Measurements from ENCODE around the gene SGPP1.

SGPP1 gene

DNA sequence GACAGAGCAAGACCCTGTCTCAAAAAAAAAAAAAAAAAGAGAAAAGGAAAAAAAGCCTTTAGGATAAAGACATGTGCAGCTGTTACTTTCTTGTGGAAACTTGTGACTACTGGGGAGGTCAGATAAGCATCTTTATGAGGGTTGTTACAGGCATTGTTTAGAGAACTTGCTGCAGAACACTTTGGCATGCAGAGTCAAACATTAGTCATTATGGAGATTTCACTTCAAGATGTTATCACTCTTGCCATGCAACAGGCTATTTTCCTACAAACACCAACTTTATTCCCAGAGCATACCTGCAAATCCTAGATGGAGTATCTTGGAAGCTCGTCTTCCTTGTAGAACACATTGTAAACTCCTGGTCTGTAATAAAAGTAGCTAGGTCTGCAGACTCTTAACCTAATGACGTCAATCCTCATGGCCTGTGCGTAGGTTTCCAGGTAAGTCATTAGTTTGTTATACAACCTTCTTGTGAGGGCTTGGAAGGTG, 49.9 kb downstream of the SGPP1 start (continued):
- TF ChIP-seq, protein P1, sequence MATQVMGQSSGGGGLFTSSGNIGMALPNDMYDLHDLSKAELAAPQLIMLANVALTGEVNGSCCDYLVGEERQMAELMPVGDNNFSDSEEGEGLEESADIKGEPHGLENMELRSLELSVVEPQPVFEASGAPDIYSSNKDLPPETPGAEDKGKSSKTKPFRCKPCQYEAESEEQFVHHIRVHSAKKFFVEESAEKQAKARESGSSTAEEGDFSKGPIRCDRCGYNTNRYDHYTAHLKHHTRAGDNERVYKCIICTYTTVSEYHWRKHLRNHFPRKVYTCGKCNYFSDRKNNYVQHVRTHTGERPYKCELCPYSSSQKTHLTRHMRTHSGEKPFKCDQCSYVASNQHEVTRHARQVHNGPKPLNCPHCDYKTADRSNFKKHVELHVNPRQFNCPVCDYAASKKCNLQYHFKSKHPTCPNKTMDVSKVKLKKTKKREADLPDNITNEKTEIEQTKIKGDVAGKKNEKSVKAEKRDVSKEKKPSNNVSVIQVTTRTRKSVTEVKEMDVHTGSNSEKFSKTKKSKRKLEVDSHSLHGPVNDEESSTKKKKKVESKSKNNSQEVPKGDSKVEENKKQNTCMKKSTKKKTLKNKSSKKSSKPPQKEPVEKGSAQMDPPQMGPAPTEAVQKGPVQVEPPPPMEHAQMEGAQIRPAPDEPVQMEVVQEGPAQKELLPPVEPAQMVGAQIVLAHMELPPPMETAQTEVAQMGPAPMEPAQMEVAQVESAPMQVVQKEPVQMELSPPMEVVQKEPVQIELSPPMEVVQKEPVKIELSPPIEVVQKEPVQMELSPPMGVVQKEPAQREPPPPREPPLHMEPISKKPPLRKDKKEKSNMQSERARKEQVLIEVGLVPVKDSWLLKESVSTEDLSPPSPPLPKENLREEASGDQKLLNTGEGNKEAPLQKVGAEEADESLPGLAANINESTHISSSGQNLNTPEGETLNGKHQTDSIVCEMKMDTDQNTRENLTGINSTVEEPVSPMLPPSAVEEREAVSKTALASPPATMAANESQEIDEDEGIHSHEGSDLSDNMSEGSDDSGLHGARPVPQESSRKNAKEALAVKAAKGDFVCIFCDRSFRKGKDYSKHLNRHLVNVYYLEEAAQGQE (tag by site-specific recombination; IDR thresholded peaks at IDR 0.05): peak; percentile 23; the same call in 1 of the 2 replicates
- TF ChIP-seq HOXC10 (CRISPR knock-in tag; IDR thresholded peaks at IDR 0.05) (no peak), SCRT2 (tag by site-specific recombination; IDR thresholded peaks at IDR 0.05) (peak; percentile 97), ZNF350 (tag by site-specific recombination; IDR thresholded peaks at IDR 0.05) (no peak), ZNF214 (tag by site-specific recombination; IDR thresholded peaks at IDR 0.05; ENCODE audit: borderline replicate concordance) (no peak), ZBTB48 (tag by site-specific recombination; IDR thresholded peaks at IDR 0.05) (no peak), MYNN (tag by site-specific recombination; IDR thresholded peaks at IDR 0.05; ENCODE audit: borderline replicate concordance) (no peak), ZNF701 (tag by site-specific recombination; IDR thresholded peaks at IDR 0.05) (no peak), ZNF555 (tag by site-specific recombination; conservative IDR thresholded peaks at IDR 0.05) (no peak), ZNF596 (tag by site-specific recombination; IDR thresholded peaks at IDR 0.05) (no peak), ZFP3 (tag by site-specific recombination; IDR thresholded peaks at IDR 0.05; ENCODE audit: low read depth) (no peak), GLI4 (tag by site-specific recombination; IDR thresholded peaks at IDR 0.05) (no peak), KLF16 (tag by site-specific recombination; IDR thresholded peaks at IDR 0.05) (no peak), ZNF623 (tag by site-specific recombination; IDR thresholded peaks at IDR 0.05) (no peak), ZNF138 (tag by site-specific recombination; IDR thresholded peaks at IDR 0.05; ENCODE audit: borderline replicate concordance) (no peak), ZBTB7A (tag by site-specific recombination; IDR thresholded peaks at IDR 0.05; ENCODE audit: low read depth) (no peak), ZNF514 (tag by site-specific recombination; IDR thresholded peaks at IDR 0.05) (no peak), ZNF10 (tag by site-specific recombination; IDR thresholded peaks at IDR 0.05) (0 out of 2 replicates have a peak, but pooled peaks have one; percentile 43), ZNF239 (tag by site-specific recombination; IDR thresholded peaks at IDR 0.05) (peak; percentile 74; the same call in 1 of the 2 replicates), GLIS2 (tag by site-specific recombination; IDR thresholded peaks at IDR 0.05) (no peak), ZNF707 (tag by site-specific recombination; IDR thresholded peaks at IDR 0.05) (no peak), ZNF510 (tag by site-specific recombination; IDR thresholded peaks at IDR 0.05; ENCODE audit: insufficient replicate concordance) (peak; percentile 40), ZSCAN30 (tag by site-specific recombination; IDR thresholded peaks at IDR 0.05) (0 out of 2 replicates have a peak, but pooled peaks have one; percentile 47)
- TF ChIP-seq, protein P2, sequence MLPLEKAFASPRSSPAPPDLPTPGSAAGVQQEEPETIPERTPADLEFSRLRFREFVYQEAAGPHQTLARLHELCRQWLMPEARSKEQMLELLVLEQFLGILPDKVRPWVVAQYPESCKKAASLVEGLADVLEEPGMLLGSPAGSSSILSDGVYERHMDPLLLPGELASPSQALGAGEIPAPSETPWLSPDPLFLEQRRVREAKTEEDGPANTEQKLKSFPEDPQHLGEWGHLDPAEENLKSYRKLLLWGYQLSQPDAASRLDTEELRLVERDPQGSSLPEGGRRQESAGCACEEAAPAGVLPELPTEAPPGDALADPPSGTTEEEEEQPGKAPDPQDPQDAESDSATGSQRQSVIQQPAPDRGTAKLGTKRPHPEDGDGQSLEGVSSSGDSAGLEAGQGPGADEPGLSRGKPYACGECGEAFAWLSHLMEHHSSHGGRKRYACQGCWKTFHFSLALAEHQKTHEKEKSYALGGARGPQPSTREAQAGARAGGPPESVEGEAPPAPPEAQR (tag by site-specific recombination; IDR thresholded peaks at IDR 0.05): no peak
- TF ChIP-seq, protein P3, sequence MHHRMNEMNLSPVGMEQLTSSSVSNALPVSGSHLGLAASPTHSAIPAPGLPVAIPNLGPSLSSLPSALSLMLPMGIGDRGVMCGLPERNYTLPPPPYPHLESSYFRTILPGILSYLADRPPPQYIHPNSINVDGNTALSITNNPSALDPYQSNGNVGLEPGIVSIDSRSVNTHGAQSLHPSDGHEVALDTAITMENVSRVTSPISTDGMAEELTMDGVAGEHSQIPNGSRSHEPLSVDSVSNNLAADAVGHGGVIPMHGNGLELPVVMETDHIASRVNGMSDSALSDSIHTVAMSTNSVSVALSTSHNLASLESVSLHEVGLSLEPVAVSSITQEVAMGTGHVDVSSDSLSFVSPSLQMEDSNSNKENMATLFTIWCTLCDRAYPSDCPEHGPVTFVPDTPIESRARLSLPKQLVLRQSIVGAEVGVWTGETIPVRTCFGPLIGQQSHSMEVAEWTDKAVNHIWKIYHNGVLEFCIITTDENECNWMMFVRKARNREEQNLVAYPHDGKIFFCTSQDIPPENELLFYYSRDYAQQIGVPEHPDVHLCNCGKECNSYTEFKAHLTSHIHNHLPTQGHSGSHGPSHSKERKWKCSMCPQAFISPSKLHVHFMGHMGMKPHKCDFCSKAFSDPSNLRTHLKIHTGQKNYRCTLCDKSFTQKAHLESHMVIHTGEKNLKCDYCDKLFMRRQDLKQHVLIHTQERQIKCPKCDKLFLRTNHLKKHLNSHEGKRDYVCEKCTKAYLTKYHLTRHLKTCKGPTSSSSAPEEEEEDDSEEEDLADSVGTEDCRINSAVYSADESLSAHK (tag by site-specific recombination; IDR thresholded peaks at IDR 0.05): no peak
- TF ChIP-seq, protein P4, sequence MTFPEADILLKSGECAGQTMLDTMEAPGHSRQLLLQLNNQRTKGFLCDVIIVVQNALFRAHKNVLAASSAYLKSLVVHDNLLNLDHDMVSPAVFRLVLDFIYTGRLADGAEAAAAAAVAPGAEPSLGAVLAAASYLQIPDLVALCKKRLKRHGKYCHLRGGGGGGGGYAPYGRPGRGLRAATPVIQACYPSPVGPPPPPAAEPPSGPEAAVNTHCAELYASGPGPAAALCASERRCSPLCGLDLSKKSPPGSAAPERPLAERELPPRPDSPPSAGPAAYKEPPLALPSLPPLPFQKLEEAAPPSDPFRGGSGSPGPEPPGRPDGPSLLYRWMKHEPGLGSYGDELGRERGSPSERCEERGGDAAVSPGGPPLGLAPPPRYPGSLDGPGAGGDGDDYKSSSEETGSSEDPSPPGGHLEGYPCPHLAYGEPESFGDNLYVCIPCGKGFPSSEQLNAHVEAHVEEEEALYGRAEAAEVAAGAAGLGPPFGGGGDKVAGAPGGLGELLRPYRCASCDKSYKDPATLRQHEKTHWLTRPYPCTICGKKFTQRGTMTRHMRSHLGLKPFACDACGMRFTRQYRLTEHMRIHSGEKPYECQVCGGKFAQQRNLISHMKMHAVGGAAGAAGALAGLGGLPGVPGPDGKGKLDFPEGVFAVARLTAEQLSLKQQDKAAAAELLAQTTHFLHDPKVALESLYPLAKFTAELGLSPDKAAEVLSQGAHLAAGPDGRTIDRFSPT (tag by site-specific recombination; IDR thresholded peaks at IDR 0.05): no peak
- TF ChIP-seq, protein P5, sequence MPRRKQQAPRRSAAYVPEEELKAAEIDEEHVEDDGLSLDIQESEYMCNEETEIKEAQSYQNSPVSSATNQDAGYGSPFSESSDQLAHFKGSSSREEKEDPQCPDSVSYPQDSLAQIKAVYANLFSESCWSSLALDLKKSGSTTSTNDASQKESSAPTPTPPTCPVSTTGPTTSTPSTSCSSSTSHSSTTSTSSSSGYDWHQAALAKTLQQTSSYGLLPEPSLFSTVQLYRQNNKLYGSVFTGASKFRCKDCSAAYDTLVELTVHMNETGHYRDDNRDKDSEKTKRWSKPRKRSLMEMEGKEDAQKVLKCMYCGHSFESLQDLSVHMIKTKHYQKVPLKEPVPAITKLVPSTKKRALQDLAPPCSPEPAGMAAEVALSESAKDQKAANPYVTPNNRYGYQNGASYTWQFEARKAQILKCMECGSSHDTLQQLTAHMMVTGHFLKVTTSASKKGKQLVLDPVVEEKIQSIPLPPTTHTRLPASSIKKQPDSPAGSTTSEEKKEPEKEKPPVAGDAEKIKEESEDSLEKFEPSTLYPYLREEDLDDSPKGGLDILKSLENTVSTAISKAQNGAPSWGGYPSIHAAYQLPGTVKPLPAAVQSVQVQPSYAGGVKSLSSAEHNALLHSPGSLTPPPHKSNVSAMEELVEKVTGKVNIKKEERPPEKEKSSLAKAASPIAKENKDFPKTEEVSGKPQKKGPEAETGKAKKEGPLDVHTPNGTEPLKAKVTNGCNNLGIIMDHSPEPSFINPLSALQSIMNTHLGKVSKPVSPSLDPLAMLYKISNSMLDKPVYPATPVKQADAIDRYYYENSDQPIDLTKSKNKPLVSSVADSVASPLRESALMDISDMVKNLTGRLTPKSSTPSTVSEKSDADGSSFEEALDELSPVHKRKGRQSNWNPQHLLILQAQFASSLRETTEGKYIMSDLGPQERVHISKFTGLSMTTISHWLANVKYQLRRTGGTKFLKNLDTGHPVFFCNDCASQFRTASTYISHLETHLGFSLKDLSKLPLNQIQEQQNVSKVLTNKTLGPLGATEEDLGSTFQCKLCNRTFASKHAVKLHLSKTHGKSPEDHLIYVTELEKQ (tag by site-specific recombination; IDR thresholded peaks at IDR 0.05; ENCODE audit: borderline replicate concordance): peak; percentile 77

All from HEK293 (cell line).